Lung (tissue), 12 donors: Measurements from ENCODE around the gene ROCK2. TPM values are rescaled to one million over a fixed set of nuclear protein-coding genes. Genes with fewer than 3 reads are reported as not detected.

ENCODE experiments used
- ATAC-seq: fragments of 200-7000 bp; cut with Tn5 transposase; one replicate; pipeline ENCODE4 v1.9.1; 2020; ENCODE audit warnings: moderate number of reproducible peaks; ENCODE audit not compliant: insufficient read depth, low FRiP score
- DNase-seq, 3 donors: peaks; one replicate each; pipeline ENCODE4 v3.0.0-alpha.2; 2013 to 2017
- H3K27ac ChIP-seq, 2 donors: one replicate each; pipeline ENCODE4 v1.5.1; 2013; ENCODE audit warnings: mild to moderate bottlenecking in 2 of 2, moderate library complexity in 2 of 2, control low read depth in 1 of 2, inconsistent platforms in 1 of 2, low read depth in 1 of 2, low read length in 1 of 2
- H3K27me3 ChIP-seq, 3 donors: one replicate each; pipeline ENCODE4 v1.5.1; 2013; ENCODE audit warnings: low read length in 2 of 3; ENCODE audit not compliant: control insufficient read depth in 3 of 3, insufficient read depth in 3 of 3
- H3K36me3 ChIP-seq, 4 donors: one replicate each; pipeline ENCODE4 v1.5.1; 2013; ENCODE audit warnings: low read length in 4 of 4, mild to moderate bottlenecking in 1 of 4, moderate library complexity in 1 of 4; ENCODE audit not compliant: control insufficient read depth in 4 of 4, insufficient read depth in 4 of 4
- H3K4me1 ChIP-seq, 5 donors: one replicate each; pipeline ENCODE4 v1.5.1; 2013; ENCODE audit warnings: low read length in 5 of 5, mild to moderate bottlenecking in 2 of 5, moderate library complexity in 1 of 5; ENCODE audit not compliant: control insufficient read depth in 5 of 5, insufficient read depth in 5 of 5
- H3K4me3 ChIP-seq: one replicate; pipeline ENCODE4 v1.5.1; 2013; ENCODE audit warnings: mild to moderate bottlenecking, control low read depth, moderate library complexity
- H3K9ac ChIP-seq, 2 donors: one replicate each; pipeline ENCODE4 v1.5.1; 2013; ENCODE audit warnings: low read length in 2 of 2, control low read depth in 1 of 2; ENCODE audit not compliant: insufficient read depth in 1 of 2
- H3K9me3 ChIP-seq, 4 donors: one replicate each; pipeline ENCODE4 v1.5.1; 2013; ENCODE audit warnings: low read length in 3 of 4, mild to moderate bottlenecking in 1 of 4, moderate library complexity in 1 of 4; ENCODE audit not compliant: control insufficient read depth in 4 of 4, insufficient read depth in 3 of 4
- CTCF ChIP-seq: IDR thresholded peaks from 2 replicates; pipeline ENCODE4 v1.5.1; 2012; ENCODE audit warnings: mild to moderate bottlenecking; ENCODE audit errors: control extremely low read depth, extremely low read depth
- WGBS, 2 donors: extraction: QIAGEN DNeasy Blood & Tissue Kit; methylation state at CpG; one replicate each; pipeline ENCODE4 v1.1.7; 2013; 5-methylcytosine and 5-hydroxymethylcytosine counted together
- polyA plus RNA-seq, 2 donors: library from polyadenylated mRNA; stranded (reverse); fragments of 200-250 nt; gene quantifications; one replicate each; pipeline ENCODE4 v1.2.1, GENCODE V29; 2013
- total RNA-seq, 2 donors: library from RNA; depleted of rRNA in 1 of 2; stranded (reverse); fragments of >200 nt in 1 of 2; gene quantifications; one replicate each; pipeline ENCODE4 v1.2.1, GENCODE V29; 2014 to 2021
- donor health status: control.
- donor health status: control.
- donor health status: Bipolar disorder and iron deficiency.
- donor health status: healthy.
- donor health status: DM: yes; HTN: yes; CAD: no.

ROCK2 gene
- total and polyA plus RNA-seq, 4 donors = 8.0 to 103 (median 28.7) TPM

- ATAC-seq (no peak), DNase-seq (no peak)
- no peak overlapping the region for H3K4me3 ChIP-seq
- H3K27ac ChIP-seq = peak overlapping the region in 1 of 2 donors; percentile 62
- no peaks in the 10 kb centered on the region for H3K9me3 ChIP-seq
- WGBS, 2 donors = 49 to 64% methylated on average over 8 of the region's 8 CpGs
- H3K4me1 ChIP-seq = peaks cover 0 to 29% (median 18%) of the 10 kb centered on the region in 5 donors
- H3K27me3 ChIP-seq = no peaks in the 10 kb centered on the region
- H3K9ac ChIP-seq = no peak overlapping the region
- TF ChIP-seq CTCF = no peak
- H3K36me3 ChIP-seq = no peaks in the 10 kb centered on the region
Measured at GRCh38 chr2:11388262-11389051, 44.0 kb upstream of the ROCK2 start.

- no peaks in the 10 kb centered on the region for H3K27me3 ChIP-seq
- WGBS, 2 donors = 70 to 90% methylated on average over 8 of the region's 8 CpGs
- DNase-seq (peak; percentile 68 to 82 (median 69)), ATAC-seq (no peak)
- no peak for TF ChIP-seq CTCF
- H3K9me3 ChIP-seq = no peaks in the 10 kb centered on the region
- H3K4me3 ChIP-seq = no peak overlapping the region
- no peak overlapping the region for H3K9ac ChIP-seq
- no peak overlapping the region for H3K27ac ChIP-seq
- H3K36me3 ChIP-seq = no peaks in the 10 kb centered on the region
- peaks cover 0 to 26% (median 18%) of the 10 kb centered on the region in 5 donors for H3K4me1 ChIP-seq
Measured at GRCh38 chr2:11387843-11388242, 43.4 kb upstream of the ROCK2 start.

- DNase-seq = no peak
- no peaks in the 10 kb centered on the region for H3K27me3 ChIP-seq
- TF ChIP-seq CTCF = no peak
- peaks cover 0 to 26% (median 16%) of the 10 kb centered on the region in 5 donors for H3K4me1 ChIP-seq
- 75 to 85% methylated on average over 9 of the region's 9 CpGs for WGBS, 2 donors
- H3K36me3 ChIP-seq = no peaks in the 10 kb centered on the region
- H3K9ac ChIP-seq = no peak overlapping the region
- no peak overlapping the region for H3K27ac ChIP-seq
- H3K4me3 ChIP-seq = no peak overlapping the region
- ATAC-seq = no peak
- no peaks in the 10 kb centered on the region for H3K9me3 ChIP-seq
Measured at GRCh38 chr2:11387100-11387390, 42.6 kb upstream of the ROCK2 start.
